Neural progenitor cell (in vitro differentiated cells): Measurements from ENCODE around the gene YY1AP1.

Source experiments
- EZH2 ChIP-seq: fragments of 200-600 bp; sonication (generic); IDR thresholded peaks from 2 replicates; pipeline ENCODE4 v1.6.1; 2017; ENCODE audit warnings: antibody characterized with exemption, mild to moderate bottlenecking, moderate library complexity
- EZH2phosphoT487 ChIP-seq: fragments of 200-600 bp; sonication (generic); IDR thresholded peaks from 2 replicates; pipeline ENCODE4 v1.6.1; 2017; ENCODE audit warnings: antibody characterized with exemption
- TF ChIP-seq, protein P1 (sequence below): fragments of 200-600 bp; sonication (generic); IDR thresholded peaks from 2 replicates; pipeline ENCODE4 v1.5.1; 2017; ENCODE audit warnings: antibody characterized with exemption, mild to moderate bottlenecking

DNA sequence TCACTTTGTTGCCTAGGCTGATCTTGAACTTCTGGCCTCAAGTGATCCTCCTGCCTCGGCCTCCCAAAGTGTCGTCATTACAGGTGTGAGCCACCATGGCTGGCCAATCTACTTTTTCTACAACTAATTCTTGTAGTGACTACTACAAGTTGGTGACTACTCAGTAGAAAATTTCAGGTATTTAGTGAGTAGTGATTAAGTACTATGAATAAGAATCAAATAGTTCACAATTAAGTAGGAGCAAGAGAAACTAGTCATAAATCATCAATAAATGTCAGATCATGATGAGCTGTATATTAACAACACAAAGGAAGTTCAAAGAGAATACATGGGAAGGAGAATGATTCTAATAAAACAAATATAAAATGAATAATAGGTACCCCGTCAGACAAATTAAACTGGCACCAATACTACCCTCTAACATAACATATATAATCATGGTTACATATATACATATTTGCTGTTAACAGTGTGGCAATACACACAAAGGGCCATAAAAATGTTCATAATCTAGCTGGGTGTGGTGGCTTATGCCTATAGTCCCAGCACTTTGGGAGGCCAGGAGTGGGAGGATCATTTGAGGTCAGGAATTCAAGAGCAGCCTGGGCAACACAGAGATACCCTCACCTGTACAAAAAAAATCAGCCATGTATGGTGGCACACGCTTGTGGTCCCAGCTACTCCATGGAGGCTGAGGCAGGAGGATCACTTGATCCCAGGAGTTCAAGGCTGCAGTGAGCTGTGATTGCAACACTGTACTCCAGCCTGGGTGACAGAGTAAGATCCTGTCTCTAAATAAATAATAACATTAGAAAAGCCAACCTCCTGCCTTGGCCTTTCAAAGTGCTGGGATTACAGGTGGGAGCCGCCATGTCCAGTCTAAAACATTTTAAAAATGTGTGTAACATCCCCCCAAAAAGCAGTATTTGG is 19.1 kb downstream of the YY1AP1 start:
- no peak for TF ChIP-seq EZH2
- TF ChIP-seq, protein P1, sequence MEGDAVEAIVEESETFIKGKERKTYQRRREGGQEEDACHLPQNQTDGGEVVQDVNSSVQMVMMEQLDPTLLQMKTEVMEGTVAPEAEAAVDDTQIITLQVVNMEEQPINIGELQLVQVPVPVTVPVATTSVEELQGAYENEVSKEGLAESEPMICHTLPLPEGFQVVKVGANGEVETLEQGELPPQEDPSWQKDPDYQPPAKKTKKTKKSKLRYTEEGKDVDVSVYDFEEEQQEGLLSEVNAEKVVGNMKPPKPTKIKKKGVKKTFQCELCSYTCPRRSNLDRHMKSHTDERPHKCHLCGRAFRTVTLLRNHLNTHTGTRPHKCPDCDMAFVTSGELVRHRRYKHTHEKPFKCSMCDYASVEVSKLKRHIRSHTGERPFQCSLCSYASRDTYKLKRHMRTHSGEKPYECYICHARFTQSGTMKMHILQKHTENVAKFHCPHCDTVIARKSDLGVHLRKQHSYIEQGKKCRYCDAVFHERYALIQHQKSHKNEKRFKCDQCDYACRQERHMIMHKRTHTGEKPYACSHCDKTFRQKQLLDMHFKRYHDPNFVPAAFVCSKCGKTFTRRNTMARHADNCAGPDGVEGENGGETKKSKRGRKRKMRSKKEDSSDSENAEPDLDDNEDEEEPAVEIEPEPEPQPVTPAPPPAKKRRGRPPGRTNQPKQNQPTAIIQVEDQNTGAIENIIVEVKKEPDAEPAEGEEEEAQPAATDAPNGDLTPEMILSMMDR = no peak
- no peak for TF ChIP-seq EZH2phosphoT487
